LNCaP clone FGC (cell line): ENCODE results near the gene ZNF511.
A peak's percentile ranks its signal among the peaks of the same experiment; 100 is the strongest.

ENCODE experiments used
- DNase-seq: peaks from one replicate; pipeline ENCODE4 v3.0.0-alpha.2; 2011; ENCODE audit warnings: low read depth
- H3K4me3 ChIP-seq: 2 replicates; pipeline ENCODE4 v1.5.1; 2011; ENCODE audit warnings: mild to moderate bottlenecking, low read depth, low read length, control low read depth
- TF ChIP-seq, protein P1 (sequence below): IDR thresholded peaks from 2 replicates; pipeline ENCODE4 v1.5.1; 2012; ENCODE audit warnings: mild to moderate bottlenecking; ENCODE audit not compliant: control insufficient read depth, insufficient read depth; ENCODE audit errors: extremely low read depth

Gene ZNF511

DNA sequence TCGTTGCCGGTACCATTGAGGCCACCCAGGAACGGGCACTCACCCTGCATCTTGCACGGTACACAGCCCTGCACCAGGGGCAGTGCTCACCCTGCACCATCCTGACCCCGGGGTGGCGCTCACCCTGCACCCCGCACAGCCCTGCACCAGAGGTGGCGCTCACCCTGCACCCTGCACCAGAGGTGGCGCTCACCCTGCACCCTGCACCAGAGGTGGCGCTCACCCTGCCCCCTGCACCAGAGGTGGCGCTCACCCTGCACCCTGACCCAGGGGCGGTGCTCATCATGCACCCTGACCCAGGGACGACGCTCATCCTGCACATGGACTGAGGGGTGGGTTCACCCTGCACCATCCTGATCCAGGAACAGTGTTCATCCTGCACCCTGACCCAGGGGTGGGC, 6.5 kb upstream of the ZNF511 start:
- TF ChIP-seq, protein P1, sequence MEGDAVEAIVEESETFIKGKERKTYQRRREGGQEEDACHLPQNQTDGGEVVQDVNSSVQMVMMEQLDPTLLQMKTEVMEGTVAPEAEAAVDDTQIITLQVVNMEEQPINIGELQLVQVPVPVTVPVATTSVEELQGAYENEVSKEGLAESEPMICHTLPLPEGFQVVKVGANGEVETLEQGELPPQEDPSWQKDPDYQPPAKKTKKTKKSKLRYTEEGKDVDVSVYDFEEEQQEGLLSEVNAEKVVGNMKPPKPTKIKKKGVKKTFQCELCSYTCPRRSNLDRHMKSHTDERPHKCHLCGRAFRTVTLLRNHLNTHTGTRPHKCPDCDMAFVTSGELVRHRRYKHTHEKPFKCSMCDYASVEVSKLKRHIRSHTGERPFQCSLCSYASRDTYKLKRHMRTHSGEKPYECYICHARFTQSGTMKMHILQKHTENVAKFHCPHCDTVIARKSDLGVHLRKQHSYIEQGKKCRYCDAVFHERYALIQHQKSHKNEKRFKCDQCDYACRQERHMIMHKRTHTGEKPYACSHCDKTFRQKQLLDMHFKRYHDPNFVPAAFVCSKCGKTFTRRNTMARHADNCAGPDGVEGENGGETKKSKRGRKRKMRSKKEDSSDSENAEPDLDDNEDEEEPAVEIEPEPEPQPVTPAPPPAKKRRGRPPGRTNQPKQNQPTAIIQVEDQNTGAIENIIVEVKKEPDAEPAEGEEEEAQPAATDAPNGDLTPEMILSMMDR = no peak
- DNase-seq = no peak
- no peak overlapping the region for H3K4me3 ChIP-seq

DNA sequence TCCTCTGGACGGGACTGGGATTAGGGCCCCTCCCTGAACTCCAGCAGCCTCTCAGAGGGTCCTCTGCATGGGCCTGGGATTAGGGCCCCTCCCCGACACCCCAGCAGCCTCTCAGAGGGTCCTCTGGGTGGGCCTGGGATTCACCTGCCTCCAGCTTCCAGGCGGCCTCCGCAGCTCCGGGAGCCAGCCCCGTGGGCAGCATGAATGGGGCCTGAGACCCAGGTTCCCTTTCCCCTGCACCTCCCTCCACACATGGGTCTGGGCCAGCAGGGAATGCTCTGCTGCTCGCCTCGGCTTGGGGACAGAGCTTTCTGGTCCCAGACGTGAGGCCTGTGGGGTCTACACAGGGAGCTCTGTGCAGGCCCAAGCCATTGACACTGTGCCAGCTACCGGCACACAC, 5.5 kb upstream of the ZNF511 start:
- TF ChIP-seq, protein P1 = no peak
- H3K4me3 ChIP-seq = no peak overlapping the region
- no peak for DNase-seq

DNA sequence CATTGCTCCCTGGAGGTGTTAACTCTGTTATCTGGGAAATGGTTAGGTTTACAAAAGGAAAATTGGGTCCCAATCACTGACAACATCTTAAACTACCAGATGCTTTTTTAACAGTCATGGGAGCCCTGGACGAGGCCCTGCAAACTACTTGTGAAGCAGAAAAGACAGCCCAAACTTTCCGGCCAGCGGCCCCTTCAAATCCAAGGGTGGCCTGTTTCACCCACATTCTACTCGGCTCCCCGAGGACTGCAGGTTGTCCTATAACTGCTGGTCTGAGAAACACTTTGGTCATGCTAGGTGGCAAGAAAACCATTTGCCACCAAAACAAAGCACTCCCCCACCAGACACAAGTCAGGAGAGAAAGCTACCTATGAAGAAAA, 2.6 kb upstream of the ZNF511 start:
- TF ChIP-seq, protein P1 = no peak
- no peak overlapping the region for H3K4me3 ChIP-seq
- DNase-seq = no peak

DNA sequence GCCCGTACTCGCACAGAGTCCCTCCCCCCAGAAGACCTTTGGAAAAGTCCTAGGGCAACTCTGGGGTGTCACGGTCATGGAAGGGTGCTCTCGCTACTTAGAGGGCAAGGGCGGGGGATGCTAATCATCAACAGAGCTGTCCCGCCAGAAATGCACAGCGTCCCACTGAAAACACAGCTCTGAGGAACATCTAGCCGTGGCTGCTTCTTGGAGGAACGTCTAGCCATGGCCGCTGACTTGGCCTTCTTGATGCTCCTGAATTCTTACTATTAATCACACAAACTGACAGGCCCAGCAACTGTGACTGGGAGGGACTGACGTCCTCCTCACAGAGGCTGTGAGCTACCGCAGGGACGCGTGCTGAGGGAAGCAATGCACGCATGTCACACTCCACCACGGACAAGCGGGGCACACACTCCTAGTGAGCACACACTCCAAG, 1.8 kb upstream of the ZNF511 start:
- no peak for DNase-seq
- H3K4me3 ChIP-seq = peak overlapping the region; percentile 81
- TF ChIP-seq, protein P1 = no peak

DNA sequence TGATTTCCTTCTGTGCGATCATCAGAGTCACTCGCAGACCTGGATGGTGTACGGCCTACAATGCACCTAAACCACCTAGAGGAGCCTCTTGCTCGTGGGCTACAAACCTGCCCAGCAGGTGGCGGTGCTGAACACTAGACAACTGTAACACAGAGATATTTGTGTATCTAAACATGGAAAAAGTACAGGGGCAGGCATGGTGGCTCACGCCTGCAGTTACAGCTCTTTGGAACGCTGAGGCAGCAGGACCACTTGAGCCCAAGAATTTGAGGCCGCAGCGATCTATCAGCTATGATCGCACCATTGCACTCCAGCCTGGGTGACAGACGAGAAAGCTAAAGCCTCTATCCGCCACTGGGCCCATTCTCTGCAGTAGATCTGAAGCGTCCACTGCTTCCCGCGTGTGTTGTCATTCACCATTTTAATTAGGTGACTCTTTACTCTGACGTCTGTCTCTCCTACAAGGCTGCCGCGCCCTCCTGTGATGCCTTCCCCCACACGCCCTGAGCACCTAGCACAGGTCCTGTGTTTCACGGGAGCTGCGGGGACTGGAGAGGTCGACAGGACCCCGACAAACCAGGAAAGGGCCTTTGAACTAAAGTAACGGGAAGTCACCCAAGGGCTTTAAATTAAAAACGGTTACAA, 816 bp upstream of the ZNF511 start:
- peak; percentile 67 for DNase-seq
- TF ChIP-seq, protein P1 = peak; percentile 97
- peak overlapping the region; percentile 81 for H3K4me3 ChIP-seq

DNA sequence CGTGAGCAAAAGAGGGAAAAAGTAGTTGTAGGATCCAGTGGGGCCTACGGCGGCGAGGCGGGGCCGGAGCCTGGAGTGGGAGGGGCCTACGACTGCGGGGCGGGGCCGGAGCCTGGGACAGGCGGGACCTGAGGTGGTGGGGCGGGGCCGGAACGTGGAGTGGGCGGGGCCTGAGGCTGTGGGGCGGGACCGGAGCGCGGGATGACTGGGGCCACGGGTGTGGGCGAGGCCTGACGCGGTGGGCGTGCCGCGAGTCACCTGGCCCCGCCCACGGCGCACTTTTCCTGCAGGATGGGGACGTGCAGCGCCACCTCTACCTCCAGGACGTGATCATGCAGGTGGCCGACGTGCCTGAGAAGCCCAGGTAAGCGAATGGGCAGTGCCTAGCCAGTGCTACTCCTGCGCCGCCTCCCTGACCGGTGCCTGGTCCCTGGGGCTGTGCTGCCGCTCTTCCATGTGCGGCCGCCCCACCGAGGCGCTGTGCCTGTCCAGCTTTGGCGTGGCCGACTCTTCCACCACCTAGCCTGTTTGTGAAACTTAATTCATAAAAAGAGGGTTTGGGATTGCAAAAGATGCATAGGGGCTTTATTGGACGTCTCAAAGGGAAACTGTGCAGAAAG, 496 bp downstream of the ZNF511 start:
- H3K4me3 ChIP-seq = peak overlapping the region; percentile 81
- TF ChIP-seq, protein P1 = peak; percentile 44; the same call in 1 of the 2 replicates
- DNase-seq = peak; percentile 78

DNA sequence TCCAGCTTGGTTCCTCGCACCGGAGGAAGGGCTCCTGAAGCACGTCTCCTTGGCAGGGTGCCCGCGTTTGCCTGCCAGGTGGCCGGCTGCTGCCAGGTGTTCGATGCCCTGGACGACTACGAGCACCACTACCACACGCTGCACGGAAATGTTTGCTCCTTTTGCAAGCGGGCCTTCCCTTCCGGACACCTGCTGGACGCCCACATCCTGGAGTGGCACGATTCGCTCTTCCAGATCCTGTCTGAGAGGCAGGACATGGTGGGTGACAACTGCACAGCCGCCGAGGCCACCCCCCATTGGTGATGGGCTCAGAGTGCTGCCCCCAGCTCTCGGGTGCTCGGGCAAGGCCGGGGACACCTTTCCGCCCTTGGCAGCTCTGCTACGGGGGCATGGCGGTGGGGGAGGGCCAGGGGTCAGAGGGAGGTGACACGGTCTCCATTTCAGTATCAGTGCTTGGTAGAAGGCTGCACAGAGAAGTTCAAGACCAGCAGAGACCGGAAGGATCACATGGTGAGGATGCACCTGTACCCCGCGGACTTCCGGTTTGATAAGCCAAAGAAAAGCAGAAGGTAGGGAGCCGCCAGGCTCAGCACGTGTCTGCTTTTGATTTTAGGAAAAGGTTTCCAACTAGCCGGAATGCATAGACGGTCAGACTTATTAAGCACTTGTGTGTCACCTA, 1.1 kb downstream of the ZNF511 start:
- TF ChIP-seq, protein P1 = no peak
- peak; percentile 54 for DNase-seq
- peak overlapping the region; percentile 81 for H3K4me3 ChIP-seq
